Hematopoietic multipotent progenitor cell (in vitro differentiated cells): ENCODE measurements around the gene CHST11. TPM values are rescaled to one million over a fixed set of nuclear protein-coding genes. Genes with fewer than 3 reads are reported as not detected.

Experiments
- DNase-seq, 3 donors: peaks; one replicate each; pipeline ENCODE4 v3.0.0-alpha.2; 2011 to 2015; ENCODE audit warnings: low read depth in 2 of 3, low spot score in 2 of 3
- total RNA-seq: library from RNA; depleted of rRNA; stranded (reverse); fragments of >200 nt; gene quantifications from one replicate; pipeline ENCODE4 v1.2.3, GENCODE V29; 2012

CHST11 gene
- total RNA-seq, 1 donor, result 264 TPM

- DNase-seq, result no peak
These were observed 44.9 kb downstream of the CHST11 start for GRCh38 chr12:104501660-104502059.

- DNase-seq, result no peak
These were observed 45.5 kb downstream of the CHST11 start for GRCh38 chr12:104502217-104502616.

- no peak for DNase-seq
These were observed 45.9 kb downstream of the CHST11 start for GRCh38 chr12:104502638-104503037.

- no peak for DNase-seq
These were observed 46.4 kb downstream of the CHST11 start for GRCh38 chr12:104503191-104503590.

GRCh38 chr12:104504146-104504545 lies 47.4 kb downstream of the CHST11 start:
- DNase-seq, result no peak

- DNase-seq, result no peak
These were observed 48.5 kb downstream of the CHST11 start for GRCh38 chr12:104505095-104505818.

GRCh38 chr12:104506676-104507401 lies 50.1 kb downstream of the CHST11 start:
- DNase-seq, result no peak

- DNase-seq, result no peak
These were observed 50.9 kb downstream of the CHST11 start for GRCh38 chr12:104507672-104508071.

GRCh38 chr12:104508752-104509446 lies 52.2 kb downstream of the CHST11 start:
- no peak for DNase-seq

- DNase-seq, result no peak
These were observed 53.6 kb downstream of the CHST11 start for GRCh38 chr12:104510145-104510872.

- no peak for DNase-seq
These were observed 54.2 kb downstream of the CHST11 start for GRCh38 chr12:104510873-104511440.

- DNase-seq, result no peak
These were observed 56.9 kb downstream of the CHST11 start for GRCh38 chr12:104513681-104514080.

- no peak for DNase-seq
These were observed 57.5 kb downstream of the CHST11 start for GRCh38 chr12:104514092-104514810.

- no peak for DNase-seq
These were observed 59.2 kb downstream of the CHST11 start for GRCh38 chr12:104515899-104516298.

- no peak for DNase-seq
These were observed 60.1 kb downstream of the CHST11 start for GRCh38 chr12:104516821-104517220.

- no peak for DNase-seq
These were observed 61.1 kb downstream of the CHST11 start for GRCh38 chr12:104517880-104518279.

GRCh38 chr12:104519190-104520019 lies 62.7 kb downstream of the CHST11 start:
- peak in 2 of 3 donors; percentile 86 to 94 for DNase-seq

- no peak for DNase-seq
These were observed 63.6 kb downstream of the CHST11 start for GRCh38 chr12:104520242-104520900.

- no peak for DNase-seq
These were observed 65.0 kb downstream of the CHST11 start for GRCh38 chr12:104521731-104522130.
